Measurements from ENCODE around the gene MME.

- no peak for TF ChIP-seq CTCF (conservative IDR thresholded peaks at IDR 0.05; ENCODE audit: low read depth, low read length)
- TF ChIP-seq SMC3 (IDR thresholded peaks at IDR 0.05; ENCODE audit: low read depth, low read length) = no peak
- TF ChIP-seq RAD21 (IDR thresholded peaks at IDR 0.05; ENCODE audit: low read length) = no peak
- no peak for TF ChIP-seq POLR2A (IDR thresholded peaks at IDR 0.05; ENCODE audit: low read depth, low read length)
- no peak for TF ChIP-seq ELK1 (IDR thresholded peaks at IDR 0.05; ENCODE audit: borderline replicate concordance, low read depth, low read length)
- no peak for TF ChIP-seq RFX5 (IDR thresholded peaks at IDR 0.05; ENCODE audit: low read depth, low read length)
- no peak for TF ChIP-seq USF2 (IDR thresholded peaks at IDR 0.05; ENCODE audit: low read depth, low read length)
- TF ChIP-seq MXI1 (IDR thresholded peaks at IDR 0.05; ENCODE audit: borderline replicate concordance, low read depth, low read length) = no peak
- no peak for TF ChIP-seq FOS (IDR thresholded peaks at IDR 0.05; ENCODE audit: low read depth, low read length)
- TF ChIP-seq RCOR1 (IDR thresholded peaks at IDR 0.05; ENCODE audit: insufficient replicate concordance, low read length) = no peak
- TF ChIP-seq MAFK (IDR thresholded peaks at IDR 0.05; ENCODE audit: low read depth, low read length) = no peak
- no peak for TF ChIP-seq NFE2L2 (IDR thresholded peaks at IDR 0.05; ENCODE audit: low read depth, low read length)
- no peak for TF ChIP-seq BHLHE40 (IDR thresholded peaks at IDR 0.05; ENCODE audit: low read depth, low read length)
- no peak for TF ChIP-seq CEBPB (IDR thresholded peaks at IDR 0.05; ENCODE audit: low read depth, low read length)
Measured at GRCh38 chr3:155106119-155106518, 26.0 kb downstream of the MME start.
